Transverse colon (tissue), 4 donors: ENCODE results near the gene CLSTN2.

Experiments used
- EP300 ChIP-seq: sonication (generic); formaldehyde crosslinking; IDR thresholded peaks from one replicate; pipeline ENCODE4 v1.6.1; 2017; ENCODE audit warnings: antibody characterized with exemption, low read depth
- POLR2A ChIP-seq: fragments of 450-650 bp; IDR thresholded peaks from one replicate; pipeline ENCODE4 v1.6.1; 2016; ENCODE audit warnings: antibody characterized with exemption, mild to moderate bottlenecking, moderate library complexity
- POLR2AphosphoS5 ChIP-seq, 3 donors: sonication (generic); formaldehyde crosslinking; IDR thresholded peaks; one replicate each; pipeline ENCODE4 v1.6.1; 2016; ENCODE audit warnings: antibody characterized with exemption in 3 of 3
- TF ChIP-seq, protein P1 (sequence below), 5 experiments: fragments of 200-600 bp in 3 of 5; fragments of 450-650 bp in 2 of 5; sonication (generic) in 3 of 5; IDR thresholded peaks; 1 replicate in 2 of 5; 2 replicates in 3 of 5; pipeline ENCODE4 v1.5.1; 2016 to 2017; ENCODE audit warnings: antibody characterized with exemption in 5 of 5, inconsistent platforms in 3 of 5, mild to moderate bottlenecking in 2 of 5, moderate library complexity in 1 of 5

DNA sequence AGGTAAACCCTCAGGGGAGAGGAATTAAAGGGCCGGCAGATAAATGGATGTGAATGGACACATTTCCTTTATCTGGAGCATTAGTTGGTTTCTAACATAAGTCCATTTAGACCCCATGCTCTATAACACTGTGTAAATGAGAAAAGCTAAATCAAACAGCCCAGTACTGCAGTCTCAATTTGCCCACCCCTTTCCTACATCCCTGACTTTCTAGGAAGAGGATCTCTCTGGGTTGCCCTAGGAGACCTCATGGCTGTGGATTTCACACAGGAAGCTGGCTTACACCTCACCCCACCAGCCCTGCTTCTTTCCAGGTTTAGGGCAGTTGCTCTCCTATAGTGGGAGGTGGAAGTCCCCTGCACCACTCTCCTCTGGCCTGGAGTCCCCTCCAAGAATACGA is 126.2 kb downstream of the CLSTN2 start:
- TF ChIP-seq, protein P1, sequence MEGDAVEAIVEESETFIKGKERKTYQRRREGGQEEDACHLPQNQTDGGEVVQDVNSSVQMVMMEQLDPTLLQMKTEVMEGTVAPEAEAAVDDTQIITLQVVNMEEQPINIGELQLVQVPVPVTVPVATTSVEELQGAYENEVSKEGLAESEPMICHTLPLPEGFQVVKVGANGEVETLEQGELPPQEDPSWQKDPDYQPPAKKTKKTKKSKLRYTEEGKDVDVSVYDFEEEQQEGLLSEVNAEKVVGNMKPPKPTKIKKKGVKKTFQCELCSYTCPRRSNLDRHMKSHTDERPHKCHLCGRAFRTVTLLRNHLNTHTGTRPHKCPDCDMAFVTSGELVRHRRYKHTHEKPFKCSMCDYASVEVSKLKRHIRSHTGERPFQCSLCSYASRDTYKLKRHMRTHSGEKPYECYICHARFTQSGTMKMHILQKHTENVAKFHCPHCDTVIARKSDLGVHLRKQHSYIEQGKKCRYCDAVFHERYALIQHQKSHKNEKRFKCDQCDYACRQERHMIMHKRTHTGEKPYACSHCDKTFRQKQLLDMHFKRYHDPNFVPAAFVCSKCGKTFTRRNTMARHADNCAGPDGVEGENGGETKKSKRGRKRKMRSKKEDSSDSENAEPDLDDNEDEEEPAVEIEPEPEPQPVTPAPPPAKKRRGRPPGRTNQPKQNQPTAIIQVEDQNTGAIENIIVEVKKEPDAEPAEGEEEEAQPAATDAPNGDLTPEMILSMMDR (IDR thresholded peaks at IDR 0.05): no peak
- TF ChIP-seq POLR2A: no peak
- TF ChIP-seq POLR2AphosphoS5 (IDR thresholded peaks at IDR 0.05): no peak
- TF ChIP-seq EP300: no peak
